Epidermal melanocyte (primary cell): ENCODE results near the gene PGAM1.
"Not testable (repeated sequence)": the region's sequence is repeated elsewhere in the genome, so short reads cannot be mapped to it uniquely, and the experiment has no call there.

ENCODE experiments used
- DNase-seq: peaks from one replicate; pipeline ENCODE4 v3.0.0; 2011; ENCODE audit warnings: low spot score; ENCODE audit not compliant: insufficient read length

The PGAM1 gene

GRCh38 chr10:97425964-97426775 is at the start of gene PGAM1:
Gene PGAM1 (plus strand): TSS chr10:97426191. CDS start chr10:97426308, 117 bp downstream.
- DNase-seq, result peak; percentile 98

DNA sequence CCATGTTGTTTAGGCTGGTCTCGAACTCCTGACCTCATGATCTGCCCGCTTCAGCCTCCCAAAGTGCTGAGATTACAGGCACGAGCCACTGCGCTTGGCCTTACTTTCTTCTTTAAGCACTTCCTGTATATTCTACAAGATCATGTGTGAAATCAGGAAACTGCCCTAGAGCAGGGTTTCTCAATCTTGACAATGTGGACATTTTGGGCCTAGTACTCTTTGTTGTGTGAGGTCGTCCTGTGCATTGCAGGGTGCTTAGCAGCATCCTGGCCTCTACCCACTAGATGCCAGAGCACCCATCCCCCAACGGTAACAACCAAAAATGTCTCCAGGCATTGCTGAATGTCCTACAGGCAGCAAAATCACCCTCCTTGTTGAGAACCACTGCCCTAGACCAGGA is 49.6 kb upstream of the PGAM1 start:
- DNase-seq, result no peak

DNA sequence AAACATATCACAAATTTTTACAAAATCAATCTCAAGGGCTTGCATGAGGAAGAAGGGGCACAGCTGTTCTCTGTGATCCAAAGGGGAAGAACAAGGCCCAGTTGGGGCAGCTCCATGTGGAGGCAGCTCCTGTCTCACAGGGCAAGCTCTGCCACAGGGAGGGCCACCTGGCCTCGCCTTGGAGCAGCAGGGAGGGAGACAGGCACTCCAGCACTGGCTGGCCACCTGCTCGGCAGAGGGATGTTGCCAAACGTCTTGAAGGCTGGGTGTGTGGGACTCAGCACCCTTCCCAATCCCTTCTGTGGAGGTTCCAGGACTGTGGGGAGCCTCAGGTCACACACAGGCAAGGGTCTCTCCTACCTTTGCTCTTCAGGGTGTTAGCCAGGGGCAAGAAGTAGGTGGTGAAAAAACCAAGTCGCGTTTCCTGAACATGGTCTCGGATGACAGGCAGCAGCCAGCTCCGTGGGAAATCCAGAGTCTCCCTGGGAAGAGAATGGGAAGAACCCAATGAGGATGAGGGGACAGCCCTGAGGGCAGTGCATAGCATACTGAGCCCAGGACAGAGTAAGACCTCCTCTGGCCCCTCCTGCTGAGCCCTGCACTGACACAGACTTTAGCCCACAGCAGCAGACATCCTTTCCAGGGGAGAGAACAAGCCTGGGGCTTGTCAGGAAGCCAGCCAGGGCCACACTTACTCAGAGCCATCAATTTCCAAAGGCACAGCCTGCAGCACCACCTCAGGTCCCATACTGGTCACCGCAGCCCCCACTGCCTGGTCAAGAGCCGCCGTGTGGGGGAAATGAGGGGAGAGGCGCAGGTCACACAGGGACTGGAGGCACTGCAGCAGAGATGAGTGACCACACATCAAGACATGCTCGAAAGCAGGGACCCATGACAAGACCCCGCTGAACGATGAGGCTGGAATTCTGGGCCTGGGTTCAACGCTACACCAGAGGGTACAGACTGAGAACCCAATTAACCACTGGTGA is 46.8 kb upstream of the PGAM1 start:
- DNase-seq, result no peak

- DNase-seq, result no peak
Observed at GRCh38 chr10:97380516-97380915, 45.5 kb upstream of the PGAM1 start.

- no peak for DNase-seq
Observed at GRCh38 chr10:97381626-97382025, 44.4 kb upstream of the PGAM1 start.

GRCh38 chr10:97383159-97383558 is 42.8 kb upstream of the PGAM1 start:
- DNase-seq, result no peak

- DNase-seq, result no peak
Observed at GRCh38 chr10:97384156-97384555, 41.8 kb upstream of the PGAM1 start.

GRCh38 chr10:97384641-97385040 is 41.4 kb upstream of the PGAM1 start:
- DNase-seq, result no peak

DNA sequence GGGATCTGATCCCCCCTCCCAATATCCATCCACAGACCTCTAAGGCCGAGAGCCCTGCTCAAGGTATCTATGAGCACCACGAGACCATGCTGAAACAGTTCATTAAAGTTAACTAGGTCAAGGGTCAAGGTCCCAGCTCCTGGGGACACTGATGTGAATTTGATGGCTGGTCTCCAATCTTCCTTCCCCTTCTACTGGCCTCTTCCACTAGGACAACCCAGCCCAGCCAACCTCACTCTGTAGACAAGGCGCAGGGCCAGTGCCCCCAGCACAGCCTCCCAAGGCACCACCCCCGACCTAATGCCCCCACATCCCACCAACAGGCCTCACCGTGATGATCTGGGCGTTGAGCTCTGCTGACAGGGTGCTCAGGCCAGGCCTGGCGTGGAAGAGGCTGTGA is 40.4 kb upstream of the PGAM1 start:
- DNase-seq, result no peak

- DNase-seq, result no peak
Observed at GRCh38 chr10:97388152-97388551, 37.8 kb upstream of the PGAM1 start.

- no peak for DNase-seq
Observed at GRCh38 chr10:97390091-97390490, 35.9 kb upstream of the PGAM1 start.

DNA sequence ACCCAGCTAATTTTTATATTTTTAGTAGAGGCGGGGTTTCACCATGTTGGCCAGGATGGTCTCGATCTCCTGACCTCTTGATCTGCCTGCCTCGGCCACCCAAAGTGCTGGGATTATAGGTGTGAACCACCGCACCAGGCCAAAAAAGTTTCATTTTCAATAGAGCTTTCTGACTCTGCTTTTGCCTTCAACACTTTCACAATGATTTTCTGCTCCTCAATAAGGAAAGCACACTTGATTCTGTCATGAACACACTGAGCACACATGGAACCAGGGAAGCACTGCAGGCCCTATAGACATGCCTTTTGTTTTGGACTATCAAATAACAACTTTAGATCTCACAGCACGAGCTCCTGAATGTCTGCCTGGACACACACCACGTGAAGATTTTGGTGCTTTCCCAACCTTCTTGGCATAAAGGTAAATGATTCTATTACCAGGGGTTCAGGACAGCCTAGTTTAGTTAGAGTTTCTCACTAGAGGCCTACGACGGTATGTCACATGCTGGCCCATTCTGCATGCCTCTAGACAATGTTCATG is 32.9 kb upstream of the PGAM1 start:
- DNase-seq, result no peak

- no peak for DNase-seq
Observed at GRCh38 chr10:97396056-97396455, 29.9 kb upstream of the PGAM1 start.

DNA sequence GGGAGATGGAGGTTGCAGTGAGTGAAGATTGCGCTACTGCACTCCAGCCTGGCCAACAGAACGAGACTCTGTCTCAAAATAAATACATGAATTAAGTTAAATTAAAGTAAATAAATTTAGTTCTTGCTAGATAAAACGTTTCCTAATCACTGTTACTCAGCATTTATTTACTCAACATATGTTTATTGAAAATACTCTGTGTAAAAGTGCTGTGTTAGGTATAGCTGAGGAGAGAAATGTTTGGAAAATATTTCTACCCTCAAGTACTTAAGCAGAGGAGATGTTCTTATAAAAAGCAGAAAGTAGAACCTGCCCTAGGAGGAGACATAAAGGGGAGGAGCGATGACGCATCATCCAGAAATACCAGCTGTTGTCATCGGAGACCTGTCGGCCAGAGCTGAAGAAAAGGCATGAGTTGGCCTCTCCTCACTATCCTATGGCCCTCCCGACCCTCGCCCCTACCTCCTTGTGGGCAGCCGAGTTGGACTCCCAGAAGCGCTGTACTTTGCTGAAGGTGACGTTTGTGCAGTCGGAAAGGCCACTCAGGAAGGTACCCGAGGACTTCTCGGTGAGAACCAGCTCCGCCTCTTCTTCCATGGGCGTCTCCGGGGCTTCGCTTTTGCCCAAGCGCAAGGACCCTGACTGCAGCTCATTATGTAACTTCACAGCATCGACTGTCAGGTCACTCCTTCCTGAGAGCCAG is 26.0 kb upstream of the PGAM1 start:
- no peak for DNase-seq

DNA sequence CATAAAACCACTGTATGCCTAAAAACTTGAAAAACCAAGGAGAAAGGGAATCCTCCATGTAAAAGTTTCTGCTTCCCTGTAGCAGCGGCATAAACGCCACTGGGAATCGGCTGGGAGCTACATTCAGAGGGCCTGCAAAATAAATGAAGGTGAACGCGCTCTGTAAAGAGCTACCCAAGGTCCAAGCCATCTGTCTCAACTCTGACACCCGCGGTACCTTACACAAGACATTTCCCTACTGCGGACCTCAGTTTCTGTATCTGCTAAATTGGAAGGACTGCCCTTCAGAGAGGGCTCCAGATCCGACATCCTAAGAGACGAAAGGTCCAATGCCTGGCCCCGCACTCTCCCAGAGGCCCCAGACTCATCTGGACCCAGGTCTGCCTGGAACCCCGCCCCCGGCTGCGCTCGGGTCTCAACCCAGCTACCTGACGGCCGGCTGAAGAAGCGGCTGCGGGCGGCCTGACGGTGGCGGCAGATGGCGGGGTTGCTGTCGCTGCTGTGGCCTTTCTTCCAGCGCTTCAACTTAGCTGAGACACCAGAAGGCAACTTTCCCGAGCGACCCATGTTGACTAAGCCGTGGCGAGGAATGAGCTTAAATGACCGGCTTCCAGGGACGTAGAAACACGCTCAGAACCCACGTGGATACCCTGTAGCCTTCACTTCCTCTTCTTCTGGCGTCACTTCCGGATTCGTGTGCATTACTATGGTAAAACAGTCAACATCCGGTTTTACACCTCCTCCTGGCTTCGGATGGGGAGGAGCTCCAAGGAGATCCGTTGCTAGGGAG is 25.1 kb upstream of the PGAM1 start, which contains the start of gene RRP12:
Gene RRP12 (minus strand): TSS at position 676 of the 790 bp plus-strand sequence. CDS start 109 bp downstream, at position 567.
- peak; percentile 99 for DNase-seq

DNA sequence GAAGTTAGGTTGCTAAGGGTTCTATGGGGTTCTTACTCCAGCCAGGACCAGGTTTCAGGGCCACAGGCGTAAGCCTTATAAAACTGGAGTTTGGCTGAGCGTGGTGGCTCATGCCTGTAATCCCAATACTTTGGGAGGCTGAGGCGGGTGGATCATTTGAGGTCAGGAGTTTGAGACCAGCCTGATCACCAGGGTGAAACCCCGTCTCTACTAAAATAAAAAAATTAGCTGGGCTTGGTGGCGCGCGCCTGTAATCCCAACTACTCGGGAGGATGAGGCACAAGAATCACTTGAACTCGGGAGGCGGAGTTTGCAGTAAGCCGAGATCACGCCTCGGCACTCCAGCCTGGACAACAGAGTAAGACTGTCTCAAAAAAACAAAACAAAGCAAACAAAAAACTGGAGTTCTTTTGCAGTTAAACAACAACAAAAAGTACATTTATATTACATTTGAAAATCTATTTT is 24.5 kb upstream of the PGAM1 start:
- no peak for DNase-seq

- DNase-seq, result no peak
Observed at GRCh38 chr10:97404044-97404443, 21.9 kb upstream of the PGAM1 start.

GRCh38 chr10:97406064-97406463 is 19.9 kb upstream of the PGAM1 start:
- no peak for DNase-seq

DNA sequence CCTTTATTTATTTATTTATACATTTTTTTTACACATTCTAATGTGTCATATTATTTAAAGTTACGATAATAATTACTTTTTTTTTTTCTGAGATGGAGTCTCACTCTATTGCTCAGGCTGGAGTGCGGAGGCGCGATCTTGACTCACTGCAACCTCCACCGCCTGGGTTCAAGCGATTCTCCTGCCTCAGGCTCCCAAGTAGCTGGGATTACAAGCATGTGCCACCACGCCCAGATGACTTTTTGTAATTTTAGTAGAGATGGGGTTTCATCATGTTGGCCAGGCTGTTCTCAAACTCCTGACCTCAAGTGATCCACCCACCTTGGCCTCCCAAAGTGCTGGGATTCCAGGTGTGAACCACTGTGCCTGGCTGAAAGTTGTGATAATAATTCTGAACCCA is 19.5 kb upstream of the PGAM1 start:
- DNase-seq, result not testable (repeated sequence)
